Activated T-cell treated with anti-CD3 and anti-CD28 coated beads, Interleukin-2, amount 50 U/mL, for 48 hours (primary cell): ENCODE measurements around the gene RNF40.
A peak's percentile ranks its signal among the peaks of the same experiment; 100 is the strongest.

Experiments used
- DNase-seq, 2 experiments: peaks; one replicate each; pipeline ENCODE4 v3.0.0-alpha.2; 2020

The RNF40 gene

GRCh38 chr16:30761928-30762902 is at the start of gene RNF40, which contains the start of gene CFAP119:
RNF40 (plus strand) TSS chr16:30762322; CDS start chr16:30762546, 224 bp downstream.
CFAP119 (minus strand) TSS chr16:30762062; CDS start chr16:30761748, 314 bp downstream.
- peak; percentile 96 for DNase-seq

GRCh38 chr16:30715750-30716445 is 46.2 kb upstream of the RNF40 start:
- peak; percentile 52 to 59 for DNase-seq

GRCh38 chr16:30720086-30720485 is 42.0 kb upstream of the RNF40 start:
- DNase-seq = no peak

GRCh38 chr16:30720694-30721093 is 41.4 kb upstream of the RNF40 start:
- DNase-seq = no peak

- no peak for DNase-seq
Measured at GRCh38 chr16:30721167-30721566, 41.0 kb upstream of the RNF40 start.

- no peak for DNase-seq
Measured at GRCh38 chr16:30721606-30722005, 40.5 kb upstream of the RNF40 start.

GRCh38 chr16:30722443-30722842 is 39.7 kb upstream of the RNF40 start:
- DNase-seq = no peak

GRCh38 chr16:30722916-30723315 is 39.2 kb upstream of the RNF40 start:
- no peak for DNase-seq

- no peak for DNase-seq
Measured at GRCh38 chr16:30723725-30724355, 38.3 kb upstream of the RNF40 start.

GRCh38 chr16:30724641-30725417 is 37.3 kb upstream of the RNF40 start:
- no peak for DNase-seq

- no peak for DNase-seq
Measured at GRCh38 chr16:30725418-30725792, 36.7 kb upstream of the RNF40 start.

GRCh38 chr16:30728321-30728720 is 33.8 kb upstream of the RNF40 start:
- no peak for DNase-seq

GRCh38 chr16:30728899-30729672 is 33.0 kb upstream of the RNF40 start:
- DNase-seq = no peak

- DNase-seq = no peak
Measured at GRCh38 chr16:30731411-30731810, 30.7 kb upstream of the RNF40 start.

GRCh38 chr16:30736995-30737793 is 24.9 kb upstream of the RNF40 start:
- DNase-seq = no peak

- DNase-seq = no peak
Measured at GRCh38 chr16:30737794-30738648, 24.1 kb upstream of the RNF40 start.

- DNase-seq = no peak
Measured at GRCh38 chr16:30738984-30739951, 22.9 kb upstream of the RNF40 start.
